D721Med (cell line): ENCODE measurements around the gene TIGD6.

Experiments
- DNase-seq: peaks from one replicate; pipeline ENCODE4 v3.0.0; 2011; ENCODE audit warnings: low spot score; ENCODE audit not compliant: insufficient read length
- FAIRE-seq: peaks from 2 replicates; lab custom pipeline; 2011; peaks lifted over from hg19 to GRCh38; lab: Jason Lieb, UNC
- CTCF ChIP-seq: IDR thresholded peaks from 2 replicates; pipeline ENCODE4 v1.5.1; 2012; ENCODE audit warnings: mild to moderate bottlenecking, control low read depth; ENCODE audit not compliant: insufficient read depth; ENCODE audit errors: missing control alignments

The TIGD6 gene

GRCh38 chr5:150000256-150000989 lies at the start of gene TIGD6, which contains the start of gene HMGXB3:
TSS of gene TIGD6 (minus strand) at chr5:150000654. CDS start at chr5:149996348, 4,306 bp downstream.
TSS of gene HMGXB3 (plus strand) at chr5:150000739. CDS start at chr5:150004853, 4,114 bp downstream.
- no peak for TF ChIP-seq CTCF
- FAIRE-seq = no peak

GRCh38 chr5:150046031-150046430 lies 45.6 kb upstream of the TIGD6 start:
- DNase-seq (no peak), FAIRE-seq (no peak)
- TF ChIP-seq CTCF = no peak

More at GRCh38 chr5:150000256-150000989, at the start of gene TIGD6, which contains the start of gene HMGXB3:
- DNase-seq = peak; percentile 83

- TF ChIP-seq CTCF = peak; percentile 7
- DNase-seq (no peak), FAIRE-seq (no peak)
Observed at GRCh38 chr5:150045549-150045948, 45.1 kb upstream of the TIGD6 start.

- DNase-seq = no peak
- no peak for TF ChIP-seq CTCF
- FAIRE-seq = no peak
Observed at GRCh38 chr5:150044712-150045111, 44.3 kb upstream of the TIGD6 start.

- no peak for DNase-seq
- no peak for TF ChIP-seq CTCF
- FAIRE-seq = no peak
Observed at GRCh38 chr5:150044329-150044681, 43.9 kb upstream of the TIGD6 start.

GRCh38 chr5:150043657-150044328 lies 43.3 kb upstream of the TIGD6 start:
- DNase-seq (no peak), FAIRE-seq (no peak)
- no peak for TF ChIP-seq CTCF

GRCh38 chr5:150042459-150042858 lies 42.0 kb upstream of the TIGD6 start:
- TF ChIP-seq CTCF = no peak
- FAIRE-seq (no peak), DNase-seq (no peak)
